GM18868 (cell line): ENCODE measurements around the gene CRELD2.

Source experiments
- ATAC-seq: cut with Tn5 transposase; IDR thresholded peaks from one replicate; pipeline ENCODE4 v1.9.1; 2021; ENCODE audit warnings: mild to moderate bottlenecking, moderate library complexity; ENCODE audit not compliant: unreplicated experiment

The CRELD2 gene

DNA sequence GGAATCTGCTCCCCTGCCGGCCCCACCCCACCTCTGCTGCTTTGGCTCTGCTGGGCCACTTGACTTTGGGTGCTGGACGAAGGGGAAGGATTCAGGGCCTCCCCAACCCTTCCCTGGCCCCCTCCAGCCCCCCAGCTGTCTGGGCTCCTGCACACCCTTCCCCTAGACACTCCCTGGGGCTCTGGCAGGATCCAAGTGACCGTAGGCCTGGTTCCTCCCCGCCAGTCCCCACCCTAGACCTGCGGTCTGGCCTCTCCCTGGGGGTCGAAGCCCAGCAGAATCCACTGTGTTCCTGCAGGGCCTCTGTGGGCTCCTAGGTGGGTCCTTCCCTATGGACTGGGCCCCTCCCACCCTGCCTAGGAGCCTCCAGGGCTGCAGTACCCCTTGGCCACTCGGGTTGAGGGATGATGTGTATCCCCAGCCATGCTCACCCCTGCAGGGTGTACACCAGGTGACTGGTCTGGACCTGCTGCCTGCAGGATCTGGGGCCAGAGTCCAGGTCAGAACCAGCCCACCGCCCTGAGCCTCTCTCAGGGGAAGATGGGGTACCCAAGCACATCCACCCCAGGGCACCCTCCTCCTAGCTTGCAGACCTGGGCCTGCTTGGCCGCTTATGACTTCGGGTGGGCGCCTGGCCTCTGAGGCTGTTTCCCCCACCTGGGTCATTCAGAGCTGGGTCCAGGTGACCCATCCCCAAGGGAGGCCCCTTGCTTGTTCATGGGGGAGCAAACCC lies 47.8 kb downstream of the CRELD2 start:
- ATAC-seq = no peak

DNA sequence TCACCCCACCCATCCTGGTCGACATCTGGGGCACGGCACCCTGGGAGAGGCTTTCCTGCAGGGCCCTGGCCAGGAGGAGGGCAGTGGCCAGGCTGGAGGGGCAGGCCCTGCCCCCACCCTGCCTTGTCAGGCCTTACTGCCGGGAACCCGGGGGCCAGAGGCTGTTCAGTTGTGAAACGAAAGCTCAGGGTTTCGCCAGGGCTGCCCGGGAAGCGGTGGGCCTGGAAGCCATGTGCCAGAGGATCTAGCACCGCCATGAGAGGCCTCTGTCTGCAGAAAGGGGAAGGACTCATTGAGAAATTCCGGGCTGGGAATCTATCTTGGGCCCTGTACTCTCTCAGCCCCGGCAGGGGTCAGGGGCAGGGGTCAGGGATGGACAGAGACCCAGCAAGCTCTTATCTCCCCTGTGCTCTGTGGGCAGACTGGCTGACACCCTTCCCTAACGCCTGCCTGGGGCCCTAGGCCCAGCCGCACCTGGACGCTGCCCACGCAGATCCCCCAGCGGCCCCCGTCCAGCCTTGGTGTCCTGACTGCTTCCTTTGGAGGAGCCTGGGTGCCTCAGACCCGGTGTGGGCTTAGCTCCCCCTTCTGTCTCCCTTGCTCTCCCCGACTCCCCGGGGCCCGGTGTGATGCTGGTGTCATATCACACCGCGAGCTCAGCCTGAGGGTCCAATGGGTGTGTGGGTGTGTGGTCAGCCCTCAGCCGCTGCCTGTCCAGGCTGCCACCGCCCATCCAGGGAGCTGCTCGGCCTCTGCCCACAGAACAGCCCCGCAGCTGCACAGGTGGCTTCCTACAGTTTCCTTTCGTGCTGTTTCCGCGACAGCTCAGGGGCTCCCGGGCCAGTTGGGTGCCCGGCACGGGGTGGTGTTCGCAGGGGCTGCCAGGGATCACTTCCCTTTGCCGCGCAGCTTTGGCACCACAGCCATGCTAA lies 48.6 kb downstream of the CRELD2 start:
- no peak for ATAC-seq

DNA sequence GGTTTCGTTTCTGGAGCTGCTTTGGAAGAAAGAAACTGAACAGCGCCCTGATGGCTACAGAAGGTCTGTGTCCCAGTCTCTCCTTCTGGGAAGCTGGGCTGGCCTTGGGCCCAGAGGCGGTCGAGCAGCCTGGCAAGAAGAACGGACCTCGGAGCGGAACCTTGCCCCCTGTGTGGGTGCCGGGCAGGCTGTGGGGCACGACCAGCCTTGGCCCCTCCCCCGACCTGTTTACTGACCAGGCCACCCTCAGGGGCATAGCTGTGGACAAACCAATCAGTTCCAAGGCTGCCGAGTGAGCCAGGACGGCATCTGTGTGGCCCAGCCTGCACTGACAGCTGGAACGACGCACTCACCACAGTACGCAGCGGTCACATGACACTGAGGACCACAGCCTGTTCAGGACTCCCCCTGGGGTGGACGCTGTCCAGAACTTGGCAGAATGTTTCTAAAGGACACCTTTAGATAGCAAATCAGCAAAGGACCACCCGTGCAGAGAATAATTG lies 49.3 kb downstream of the CRELD2 start:
- ATAC-seq = no peak

DNA sequence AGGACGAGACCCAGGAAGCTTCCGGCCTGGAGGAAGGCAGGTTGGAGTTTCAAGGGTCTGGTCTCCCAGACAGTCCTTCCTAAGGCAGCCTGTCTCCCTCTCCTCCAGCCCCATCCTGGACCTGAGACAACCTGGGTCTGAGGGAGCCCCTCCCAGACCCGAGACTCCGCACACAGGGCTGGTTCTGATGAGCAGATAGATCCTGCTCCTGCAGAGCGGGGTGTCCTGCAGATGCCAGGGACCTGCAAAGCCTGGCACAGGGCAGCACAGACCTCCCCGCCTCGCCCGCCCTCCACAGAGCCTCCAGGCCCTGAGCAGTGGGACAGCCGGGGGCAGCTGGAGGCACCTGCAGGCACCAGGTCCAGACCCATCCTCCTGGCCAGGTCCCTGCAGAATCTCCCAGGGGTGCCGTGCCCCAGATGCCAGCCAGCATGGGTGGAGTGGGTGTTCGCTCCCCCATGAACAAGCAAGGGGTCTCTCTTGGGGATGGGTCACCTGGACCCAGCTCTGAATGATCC lies 49.9 kb downstream of the CRELD2 start:
- ATAC-seq = no peak

DNA sequence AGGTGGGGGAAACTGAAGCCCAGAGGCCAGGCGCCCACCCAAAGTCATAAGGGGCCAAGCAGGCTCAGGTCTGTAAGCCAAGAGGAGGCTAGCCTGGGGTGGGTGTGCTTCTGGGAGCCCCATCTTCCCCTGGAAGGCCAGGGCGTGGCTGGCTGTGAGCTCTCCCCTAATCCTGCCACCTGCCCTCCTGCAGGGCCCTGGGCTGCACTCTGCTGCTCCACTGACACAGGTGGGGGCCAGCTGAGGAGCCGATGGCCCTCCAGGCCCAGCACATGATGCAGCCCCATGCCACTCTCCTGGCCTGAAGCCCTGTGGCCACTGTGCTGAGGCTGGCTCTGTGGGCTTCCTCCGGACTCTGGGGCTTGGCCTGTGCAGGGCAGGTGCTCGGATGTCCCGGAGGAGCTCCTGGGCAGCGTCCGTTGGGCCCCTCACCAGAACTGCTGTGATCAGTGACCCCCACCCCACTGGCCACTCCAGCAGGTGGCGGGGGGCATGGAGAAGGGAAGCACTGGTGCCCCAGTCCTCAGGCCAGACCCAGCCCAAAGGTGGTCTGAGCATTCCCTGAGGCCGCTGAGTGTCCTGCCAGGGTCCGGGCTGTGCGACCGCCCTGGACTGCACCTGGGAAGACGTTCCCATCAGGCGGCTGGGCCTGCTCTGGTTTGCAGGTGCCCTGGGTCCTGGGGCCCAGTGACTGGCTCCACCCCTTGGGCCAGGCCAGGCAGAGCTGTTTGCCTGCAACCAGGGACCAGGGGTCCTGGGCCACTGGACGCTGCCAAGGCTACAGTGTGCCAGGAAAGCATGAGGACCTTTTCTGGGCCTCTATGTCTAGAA lies 50.6 kb downstream of the CRELD2 start:
- no peak for ATAC-seq

DNA sequence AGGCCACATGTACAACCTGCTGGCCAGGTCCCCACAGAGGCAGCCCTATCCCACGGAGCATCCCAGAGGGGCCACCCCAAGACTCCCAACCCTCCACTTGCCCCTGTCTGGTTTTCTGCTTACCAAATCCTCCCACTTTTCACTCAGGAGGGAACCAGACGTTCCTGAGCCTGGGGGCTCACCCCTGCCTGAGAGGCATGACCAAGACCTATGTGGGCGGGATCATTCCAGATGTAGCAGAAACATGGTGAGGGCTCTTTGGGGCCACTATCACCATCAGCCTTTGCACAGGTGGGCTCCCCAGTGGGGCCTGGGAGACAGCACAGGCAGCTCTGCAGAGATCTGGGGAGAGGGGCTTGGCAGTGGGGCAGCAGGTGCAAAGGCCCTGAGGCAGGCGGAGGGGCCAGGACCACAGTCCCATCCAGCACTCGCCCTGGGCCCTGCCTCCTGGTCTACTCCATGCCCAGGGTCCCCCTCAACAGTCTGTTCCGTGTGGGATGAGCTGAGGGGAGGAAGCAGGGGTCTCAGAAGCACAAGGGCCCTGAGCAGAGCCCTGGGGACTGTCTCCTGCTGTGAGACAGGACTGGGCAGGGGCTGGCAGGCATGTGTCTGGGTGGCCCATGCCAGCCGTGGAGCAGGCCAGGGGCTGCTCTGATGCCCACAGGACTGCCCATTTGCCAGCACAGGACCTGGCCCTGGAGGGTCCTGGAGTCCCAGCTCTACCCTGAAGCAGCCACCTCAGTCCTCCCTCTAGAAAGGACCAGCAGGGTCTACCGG lies 51.5 kb downstream of the CRELD2 start:
- peak; percentile 2 for ATAC-seq

DNA sequence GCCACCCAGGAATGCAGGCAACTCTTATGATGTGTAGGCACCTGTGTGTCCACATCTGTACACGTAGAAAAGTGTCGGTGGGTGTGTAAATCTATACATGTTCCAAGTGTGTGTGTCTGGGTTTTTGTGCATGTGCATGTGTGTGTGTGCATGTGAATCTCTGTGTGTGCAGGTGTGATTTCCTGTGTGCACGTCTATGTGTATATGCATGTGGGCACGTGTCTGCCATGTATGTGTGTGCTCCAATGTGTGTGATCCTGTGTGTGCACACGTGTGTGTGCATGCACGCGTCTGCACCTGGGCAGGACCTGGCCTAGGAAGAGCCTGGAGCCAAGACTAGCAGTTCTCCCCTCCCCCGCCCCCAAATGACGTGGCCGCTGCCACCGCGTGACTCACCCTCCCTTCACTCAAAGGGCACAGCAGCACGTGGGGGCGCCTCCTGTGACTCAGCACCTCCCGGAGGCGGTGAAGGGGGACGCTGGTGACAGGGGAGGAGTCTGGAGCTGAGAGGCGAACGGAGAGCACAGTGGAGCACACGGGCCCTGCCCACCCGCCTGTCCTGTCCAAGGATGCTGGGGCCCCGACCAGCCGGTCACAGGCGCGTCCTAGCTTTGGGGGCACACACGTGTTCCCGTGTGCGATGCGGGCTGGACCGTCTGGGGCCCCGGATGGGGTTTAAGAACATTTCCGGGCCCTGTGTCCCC lies 52.2 kb downstream of the CRELD2 start:
- ATAC-seq = peak; percentile 78

DNA sequence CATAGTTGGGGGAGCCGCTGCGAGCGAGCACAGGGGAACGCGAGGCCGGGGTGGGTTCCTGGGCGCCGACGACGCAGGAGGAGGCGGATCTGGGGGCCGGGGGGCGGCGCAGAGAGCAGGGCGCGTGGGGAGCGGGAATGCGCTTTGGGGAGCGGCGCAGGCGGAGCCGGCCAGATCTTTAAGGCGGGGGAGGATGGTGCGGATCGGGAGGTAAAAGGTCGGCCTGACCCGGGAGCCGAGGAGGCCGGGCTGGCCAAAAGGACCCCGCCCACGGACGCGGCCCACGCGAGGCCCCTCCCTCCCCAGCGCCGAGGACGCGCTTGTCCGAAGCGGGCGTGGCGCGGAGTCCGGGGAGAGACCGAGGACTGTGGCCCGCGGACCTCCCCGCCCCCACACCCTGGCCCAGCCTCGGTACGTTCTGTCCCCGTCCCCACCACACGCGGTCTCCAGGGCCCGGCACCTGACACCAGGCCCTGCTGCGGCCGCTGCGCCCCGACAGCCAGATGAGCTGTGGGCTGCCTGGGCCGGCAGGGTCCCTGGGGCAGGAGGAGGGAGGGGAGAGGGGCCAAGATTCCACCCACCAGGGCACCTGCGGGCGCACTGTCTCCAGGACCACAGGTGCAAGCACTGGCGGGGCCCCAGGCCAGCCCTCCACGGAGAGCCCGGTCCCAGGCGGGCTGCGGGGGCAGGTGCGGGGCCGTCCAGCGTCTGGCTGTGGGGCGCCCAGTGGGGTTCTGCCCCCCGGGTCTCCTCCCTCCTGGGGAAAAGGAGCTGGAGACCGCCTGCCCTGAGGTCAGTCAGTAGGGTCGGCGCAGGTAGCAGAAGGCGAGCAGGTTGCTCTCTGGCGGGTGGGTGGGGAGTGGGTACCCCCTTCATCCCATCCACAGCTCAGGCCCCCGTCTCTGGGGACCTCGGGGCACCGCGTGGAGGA lies 53.1 kb downstream of the CRELD2 start:
- ATAC-seq = peak; percentile 20

DNA sequence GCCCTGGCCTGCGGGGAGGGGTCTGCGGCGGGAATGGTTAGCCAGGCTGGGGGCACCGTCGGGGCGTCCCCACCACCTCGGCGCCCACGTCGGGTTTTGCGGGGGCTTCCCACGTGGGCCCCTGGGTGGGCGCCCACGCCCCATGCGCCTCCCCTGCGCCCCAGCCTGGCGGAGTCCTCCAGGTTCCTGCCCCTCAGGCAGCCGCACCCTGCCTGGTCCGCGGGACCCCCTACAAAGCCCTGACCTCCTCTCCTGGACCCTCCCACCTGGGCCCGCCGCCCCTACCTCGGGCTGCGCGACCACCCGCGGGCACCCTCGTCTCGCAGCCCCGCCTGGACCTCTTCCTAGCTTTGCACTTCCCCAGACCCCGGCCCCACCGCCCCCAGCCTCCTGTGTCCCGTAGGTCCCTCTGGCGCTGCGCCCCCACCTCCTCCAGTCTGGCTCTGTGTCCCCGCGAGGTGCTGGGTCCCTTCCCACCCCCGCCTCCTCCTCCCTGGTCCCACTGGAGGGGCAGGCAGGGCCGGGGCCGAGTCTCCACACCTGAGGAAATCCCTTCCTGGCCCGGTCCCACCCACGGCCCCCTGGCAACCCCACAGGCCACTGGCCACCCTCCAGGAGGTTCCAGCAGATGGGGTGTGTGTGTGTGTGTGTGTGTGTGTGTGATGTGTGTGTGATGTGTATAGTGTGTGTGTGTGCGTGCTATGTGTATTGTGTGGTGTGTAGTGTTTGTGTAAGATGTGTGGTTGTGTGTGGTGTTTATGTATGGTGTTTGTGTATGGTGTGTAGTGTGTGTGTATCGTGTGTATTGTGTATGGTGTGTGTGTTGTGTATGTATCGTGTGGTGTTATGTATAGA lies 54.0 kb downstream of the CRELD2 start:
- no peak for ATAC-seq

DNA sequence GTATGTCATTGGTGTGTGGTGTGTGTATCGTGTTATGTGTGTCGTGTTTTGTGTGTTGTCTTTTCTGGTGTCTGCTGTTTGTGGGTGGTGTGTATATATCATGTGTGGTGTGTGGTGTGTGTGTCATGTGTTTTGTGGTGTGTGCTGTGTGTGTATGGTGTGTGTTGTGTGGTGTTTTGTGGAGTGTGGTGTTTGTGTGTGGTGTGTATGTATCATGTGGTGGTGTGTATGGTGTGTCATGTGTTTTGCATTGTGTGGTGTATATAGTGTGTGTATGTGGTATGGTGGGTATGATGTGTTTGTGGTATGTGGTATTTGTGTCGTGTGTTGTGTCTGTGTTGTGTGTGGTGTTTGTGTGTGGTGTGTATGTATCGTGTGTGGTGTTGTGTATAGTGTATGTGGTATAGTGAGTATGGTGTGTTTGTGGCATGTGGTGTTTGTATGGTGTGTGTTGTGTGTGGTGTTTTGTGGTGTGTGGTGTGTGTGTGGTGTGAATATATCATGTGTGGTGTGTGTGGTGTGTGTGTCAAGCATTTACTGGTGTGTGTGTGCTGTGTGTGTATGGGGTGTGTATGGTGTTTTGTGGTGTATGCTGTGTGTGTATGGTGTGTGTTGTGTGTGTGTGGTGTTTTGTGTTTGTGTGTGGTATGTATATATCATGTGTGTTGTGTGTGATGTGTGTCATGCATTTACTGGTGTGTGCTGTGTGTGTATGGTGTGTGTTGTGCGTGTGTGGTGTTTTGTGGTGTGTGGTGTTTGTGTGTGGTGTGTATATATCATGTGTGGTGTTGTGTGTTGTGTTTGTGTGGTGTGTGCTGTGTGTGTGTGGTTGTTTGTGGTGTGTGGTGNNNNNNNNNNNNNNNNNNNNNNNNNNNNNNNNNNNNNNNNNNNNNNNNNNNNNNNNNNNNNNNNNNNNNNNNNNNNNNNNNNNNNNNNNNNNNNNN lies 54.9 kb downstream of the CRELD2 start:
- ATAC-seq = no peak

DNA sequence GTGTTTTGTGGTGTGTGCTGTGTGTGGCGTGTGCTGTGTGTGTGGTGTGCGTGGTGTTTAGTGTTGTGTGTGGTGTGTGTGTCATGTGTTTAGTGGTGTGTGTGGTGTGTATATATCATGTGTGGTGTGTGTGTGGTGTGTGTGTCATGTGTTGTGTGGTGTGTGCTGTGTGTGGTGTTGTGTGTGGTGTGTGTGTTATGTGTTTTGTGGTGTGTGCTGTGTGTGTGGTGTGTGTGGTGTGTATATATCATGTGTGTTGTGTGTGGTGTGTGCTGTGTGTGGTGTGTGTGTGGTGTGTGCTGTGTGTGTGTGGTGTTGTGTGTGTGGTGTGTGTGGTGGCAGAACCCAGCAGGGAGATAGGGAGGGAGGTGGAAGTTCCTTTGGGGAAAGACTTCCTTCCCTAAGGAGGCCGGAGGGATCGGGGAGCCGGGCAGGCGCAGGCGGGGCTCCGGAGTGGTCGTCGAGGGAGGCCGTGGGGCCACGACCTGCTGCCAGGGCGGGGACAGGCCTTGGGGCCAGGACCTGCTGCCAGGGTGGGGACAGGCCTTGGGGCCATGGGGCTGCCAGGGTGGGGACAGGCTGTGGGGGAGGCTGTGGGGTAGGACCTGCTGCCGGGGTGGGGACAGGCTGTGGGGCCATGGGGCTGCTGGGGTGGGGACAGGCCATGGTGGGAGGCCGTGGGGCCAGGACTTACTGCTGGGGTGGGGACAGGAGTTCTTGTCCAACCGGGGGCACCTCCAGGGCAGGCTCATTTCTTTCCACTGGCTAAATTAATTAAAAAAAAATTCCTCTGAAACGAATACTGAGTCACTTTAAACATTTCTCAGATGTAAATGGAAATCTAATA lies 57.3 kb downstream of the CRELD2 start:
- no peak for ATAC-seq

DNA sequence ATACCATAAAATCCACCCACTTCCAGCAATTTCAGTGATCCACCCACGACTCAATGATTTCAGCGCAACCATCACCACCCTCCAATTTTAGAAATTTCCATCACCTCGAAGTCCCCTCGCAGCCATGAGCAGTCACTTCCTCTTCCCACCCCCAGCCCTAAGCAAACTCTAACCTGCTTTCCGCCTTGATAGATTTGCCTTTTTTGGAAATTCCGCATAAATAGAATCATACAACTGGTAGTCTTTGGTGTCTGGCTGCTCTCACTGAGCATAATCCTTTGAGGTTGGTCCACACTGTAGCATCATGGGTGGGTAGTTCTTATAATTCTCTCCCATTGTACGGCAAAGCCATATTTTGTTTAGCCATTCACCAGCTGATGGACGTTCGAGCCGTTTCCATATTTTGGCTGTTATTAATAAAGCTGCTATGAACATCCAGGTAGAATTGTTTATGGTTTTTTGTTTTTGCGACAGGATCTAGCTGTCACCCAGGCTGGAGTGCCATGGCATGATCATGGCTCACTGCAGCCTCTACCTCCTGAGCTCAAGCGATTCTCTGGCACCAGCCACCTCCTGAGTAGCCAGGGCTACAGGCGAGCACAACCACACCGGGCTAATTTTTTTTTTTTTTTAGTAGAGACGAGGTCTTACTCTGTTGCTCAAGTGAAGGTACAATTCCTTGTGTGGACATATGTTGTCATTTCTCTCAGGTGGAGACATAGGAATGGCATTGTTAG lies 58.2 kb downstream of the CRELD2 start:
- ATAC-seq = no peak
